Activated gamma-delta T cell treated with anti-CD3 and anti-CD28 coated beads, Interleukin-2, amount 50 U/mL, for 16 hours (primary cell): ENCODE data around the gene IER2.

Experiments used
- DNase-seq: peaks from one replicate; pipeline ENCODE4 v3.0.0-alpha.2; 2020; ENCODE audit warnings: low read depth

IER2 gene, protein sequence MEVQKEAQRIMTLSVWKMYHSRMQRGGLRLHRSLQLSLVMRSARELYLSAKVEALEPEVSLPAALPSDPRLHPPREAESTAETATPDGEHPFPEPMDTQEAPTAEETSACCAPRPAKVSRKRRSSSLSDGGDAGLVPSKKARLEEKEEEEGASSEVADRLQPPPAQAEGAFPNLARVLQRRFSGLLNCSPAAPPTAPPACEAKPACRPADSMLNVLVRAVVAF

DNA sequence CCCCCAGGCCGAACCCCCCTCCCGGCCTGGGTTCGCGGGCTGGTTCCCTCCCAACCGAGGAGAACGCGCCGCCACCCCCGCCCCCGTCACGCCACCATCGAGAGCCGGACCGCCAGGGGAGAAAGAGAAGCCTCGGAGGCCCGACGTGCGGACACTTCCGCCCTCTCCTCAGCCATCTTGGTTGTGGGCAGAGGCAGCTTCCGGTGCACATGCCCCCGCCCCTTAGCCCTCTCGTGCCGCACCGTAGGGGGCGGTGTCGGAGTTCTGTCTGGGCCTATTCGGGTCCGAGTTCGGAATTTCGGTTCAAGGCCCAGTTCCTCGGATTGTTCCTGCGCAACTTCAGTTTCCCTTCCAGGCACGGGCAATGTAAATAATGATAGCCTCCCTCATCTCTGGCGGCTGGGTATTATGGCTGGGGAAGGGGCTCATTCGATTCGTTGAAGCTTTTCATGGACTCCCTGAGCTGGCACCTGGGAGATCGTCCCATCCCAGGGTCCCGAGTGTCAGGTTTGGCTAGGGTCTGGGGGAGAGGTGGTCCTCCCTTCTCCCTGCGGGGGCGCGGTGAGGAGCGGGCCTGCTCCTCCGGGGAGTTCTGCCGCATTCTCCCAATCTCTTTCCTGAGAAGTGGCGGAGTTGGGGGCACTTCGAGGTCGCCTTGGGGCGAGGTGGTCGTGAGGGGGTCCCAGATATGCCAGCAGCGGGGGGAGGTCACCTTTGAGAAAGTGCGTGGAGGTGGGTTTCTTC, at the start of gene IER2, which contains the start of gene STX10:
TSS of gene IER2 (plus strand) at position 225 of the 744 bp plus-strand sequence. CDS start 2,776 bp downstream, outside the sequence.
TSS of gene STX10 (minus strand) at position 189 of the 744 bp plus-strand sequence. CDS start 202 bp downstream, outside the sequence.
- DNase-seq = peak; percentile 90

DNA sequence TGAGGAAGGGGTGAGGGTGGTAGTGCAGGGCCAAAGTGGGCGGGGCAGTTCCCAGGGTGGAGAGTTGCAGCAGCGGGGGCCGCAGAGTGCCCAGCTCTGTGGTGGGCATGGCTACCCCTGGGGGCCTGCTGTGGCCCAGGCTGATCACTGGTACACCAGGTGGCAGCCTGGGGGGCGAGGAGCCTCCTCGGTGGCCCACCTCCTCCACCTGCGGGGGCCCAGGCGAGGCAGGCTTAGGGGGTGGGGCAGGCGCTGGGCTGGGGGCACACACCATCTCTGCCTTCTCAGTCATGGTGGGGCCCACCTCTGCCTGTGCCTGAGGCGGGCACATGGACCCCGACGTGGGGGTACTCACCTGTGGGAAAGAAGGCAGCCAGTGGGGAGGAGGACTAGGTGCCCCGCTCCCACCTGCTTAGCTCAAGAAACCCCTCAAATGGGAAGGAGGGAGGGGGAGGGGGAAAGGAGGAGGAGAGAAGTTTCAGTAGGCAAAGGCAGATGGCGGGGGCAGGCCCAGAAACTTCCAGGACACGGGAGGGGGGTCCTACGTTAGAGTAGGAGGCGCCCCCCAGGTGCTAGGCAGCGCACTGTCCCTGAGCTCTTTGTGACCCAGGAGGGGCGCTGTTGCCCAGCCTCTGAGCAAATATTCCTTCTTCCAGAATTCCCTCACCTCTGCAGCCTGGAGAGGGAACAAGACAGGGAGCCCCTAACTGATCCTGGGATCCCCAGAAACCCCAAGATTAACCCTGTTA, 49.2 kb upstream of the IER2 start:
- no peak for DNase-seq

DNA sequence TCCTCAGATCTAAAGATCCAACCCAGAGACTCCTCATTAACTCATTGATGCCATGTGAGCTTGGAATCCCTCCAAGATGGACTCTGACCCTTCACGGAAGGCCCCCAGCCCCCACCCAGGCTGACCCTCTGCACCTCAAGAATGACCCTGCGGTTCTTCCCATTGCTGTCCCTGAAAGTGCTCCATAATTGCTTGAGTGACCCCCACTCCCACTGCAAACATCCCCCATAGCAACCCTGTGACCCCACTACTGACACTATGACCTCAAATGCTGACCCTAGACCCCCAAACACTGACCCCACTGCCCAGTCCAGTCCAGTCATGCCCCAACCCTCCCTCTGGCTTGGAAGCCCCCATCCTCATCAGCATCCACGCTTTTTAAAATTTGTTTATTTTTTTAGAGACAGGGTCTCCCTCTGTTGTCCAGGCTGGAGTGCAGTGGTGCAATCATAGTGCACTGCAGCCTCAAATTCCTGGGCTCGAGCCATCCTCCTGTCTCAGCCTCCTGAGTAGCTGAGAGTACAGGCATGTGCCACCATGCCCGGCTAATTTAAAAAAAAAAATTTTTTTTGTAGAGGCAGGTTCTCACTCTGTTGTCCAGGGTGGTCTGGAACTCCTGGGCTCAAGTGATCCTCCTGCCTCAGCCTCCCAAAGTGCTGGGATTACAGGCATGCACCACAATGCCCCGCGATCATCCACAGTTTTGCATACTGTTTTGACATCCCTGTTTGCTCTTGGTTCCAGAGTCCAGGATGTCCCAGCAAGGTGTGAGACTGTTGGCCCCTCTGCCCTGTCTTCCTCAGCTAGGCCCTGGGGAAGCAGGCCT, 48.4 kb upstream of the IER2 start:
- no peak for DNase-seq

DNA sequence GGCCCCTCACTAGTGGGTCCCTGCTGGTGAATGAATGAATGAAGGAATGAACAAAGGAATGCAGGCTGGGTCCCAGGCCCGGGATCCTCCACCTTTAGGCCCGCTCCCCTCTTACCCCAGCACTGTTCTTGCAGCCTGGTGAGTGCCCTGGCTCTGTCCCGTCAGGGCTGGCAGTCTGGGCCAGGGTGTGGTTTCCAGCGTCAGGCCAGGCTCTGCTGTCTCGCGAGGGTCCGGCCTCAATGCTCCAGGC, 47.9 kb upstream of the IER2 start:
- no peak for DNase-seq

DNA sequence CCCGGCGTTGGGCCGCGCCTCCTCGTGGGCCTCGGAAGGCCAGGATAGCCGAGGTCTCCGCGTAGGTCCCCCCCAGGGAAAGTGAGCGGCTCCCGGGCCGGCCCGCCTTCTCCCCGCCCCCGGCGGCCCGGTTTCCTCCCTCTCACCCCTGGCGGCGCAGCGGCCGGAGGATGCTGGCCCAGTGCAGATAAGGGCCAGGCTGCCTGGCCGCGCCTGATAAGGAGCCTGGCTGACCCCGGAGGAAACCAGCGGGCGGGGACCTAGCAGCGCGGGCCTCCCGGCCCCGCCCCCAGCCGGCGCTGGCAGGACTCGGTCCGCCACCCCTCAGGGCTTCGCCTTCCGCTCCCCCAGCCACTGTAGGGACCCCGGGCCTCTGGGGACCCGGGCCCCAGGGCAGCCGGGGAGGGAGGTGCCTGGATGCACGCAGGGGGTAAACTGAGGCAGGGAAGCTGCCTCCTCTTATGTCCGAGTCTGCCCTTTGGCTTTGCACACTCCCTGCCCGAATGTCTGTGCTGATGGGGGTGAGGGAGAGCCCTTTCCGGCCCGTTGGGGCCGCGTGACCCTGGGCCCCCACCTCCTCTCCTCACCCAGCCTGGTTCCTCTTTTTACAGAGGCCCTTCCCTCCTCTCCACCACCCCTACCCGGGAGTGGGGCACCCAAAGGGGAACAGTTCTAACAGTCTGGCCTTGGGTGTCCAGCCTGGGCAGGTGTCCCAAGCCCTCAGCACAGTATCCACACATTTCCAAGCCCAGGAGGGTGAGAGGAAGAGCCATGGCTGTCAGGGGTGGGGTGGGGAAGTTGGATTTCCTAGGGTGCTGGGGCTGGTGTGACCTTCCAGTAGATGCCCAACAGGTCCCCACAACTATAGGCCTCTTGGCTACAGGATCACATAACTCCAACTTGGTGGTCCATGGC, 47.3 kb upstream of the IER2 start, which contains the start of gene LYL1:
TSS of gene LYL1 (minus strand) at position 193 of the 915 bp plus-strand sequence. CDS start 1,687 bp downstream, outside the sequence.
- DNase-seq = no peak

DNA sequence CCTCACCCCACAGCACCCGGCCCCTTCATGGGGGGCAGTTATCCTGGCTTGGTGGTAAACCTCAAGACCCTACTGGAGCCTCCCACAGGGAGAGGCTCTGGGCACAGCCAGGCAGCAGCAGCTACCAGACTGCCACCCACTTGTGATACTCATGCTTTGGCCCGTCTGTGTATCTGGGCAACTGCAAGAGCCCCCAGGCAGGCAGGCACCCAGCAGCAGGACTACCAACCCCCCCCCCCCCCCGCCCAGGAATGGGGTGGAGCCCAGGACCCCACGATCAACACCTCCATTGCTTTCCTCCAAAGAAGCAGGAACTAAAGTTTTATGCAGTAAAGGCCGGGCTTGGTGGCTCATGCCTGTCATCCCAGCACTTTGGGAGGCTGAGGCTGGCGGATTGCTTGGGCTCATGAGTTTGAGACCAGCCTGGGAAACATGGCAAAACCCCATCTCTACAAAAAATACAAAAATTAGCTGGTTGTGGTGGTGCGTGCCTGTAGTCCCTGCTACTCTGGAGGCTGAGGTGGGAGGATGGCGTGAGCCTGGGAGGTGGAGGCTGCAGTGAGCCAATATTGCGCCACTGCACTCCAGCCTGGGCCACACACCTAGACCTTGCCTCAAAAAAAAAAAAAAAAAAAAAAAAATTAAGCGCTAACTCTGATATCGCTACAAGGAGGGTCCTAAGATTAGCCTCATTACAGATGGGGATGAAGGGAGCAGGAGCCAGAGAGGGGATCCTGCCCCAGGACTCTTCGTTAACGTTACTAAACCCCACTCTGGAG, 46.4 kb upstream of the IER2 start:
- no peak for DNase-seq

DNA sequence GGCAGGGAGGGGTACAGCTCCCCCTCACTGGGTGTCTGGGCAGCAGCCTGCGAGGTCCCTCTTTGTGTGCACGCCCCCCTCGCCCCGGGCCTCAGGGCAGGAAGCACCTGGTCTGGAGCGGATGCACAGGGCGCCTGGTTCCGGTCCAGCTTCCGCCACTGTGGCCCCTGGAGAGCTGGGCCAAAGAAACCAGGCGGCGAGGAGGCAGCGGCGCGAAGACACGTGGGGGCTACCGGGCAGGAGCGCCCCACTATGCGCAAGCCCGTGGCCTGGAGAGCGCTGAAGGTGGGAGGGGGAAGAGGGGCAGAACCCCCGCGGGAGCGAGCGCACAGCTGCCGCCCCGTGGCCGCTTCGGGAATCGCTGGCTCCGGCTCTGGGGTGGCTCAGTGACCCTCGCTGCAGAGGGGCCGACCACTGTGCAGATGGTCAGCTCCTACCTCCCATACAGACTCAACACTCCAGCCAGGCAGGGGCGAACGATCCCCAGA, 45.8 kb upstream of the IER2 start:
- DNase-seq = peak; percentile 50

DNA sequence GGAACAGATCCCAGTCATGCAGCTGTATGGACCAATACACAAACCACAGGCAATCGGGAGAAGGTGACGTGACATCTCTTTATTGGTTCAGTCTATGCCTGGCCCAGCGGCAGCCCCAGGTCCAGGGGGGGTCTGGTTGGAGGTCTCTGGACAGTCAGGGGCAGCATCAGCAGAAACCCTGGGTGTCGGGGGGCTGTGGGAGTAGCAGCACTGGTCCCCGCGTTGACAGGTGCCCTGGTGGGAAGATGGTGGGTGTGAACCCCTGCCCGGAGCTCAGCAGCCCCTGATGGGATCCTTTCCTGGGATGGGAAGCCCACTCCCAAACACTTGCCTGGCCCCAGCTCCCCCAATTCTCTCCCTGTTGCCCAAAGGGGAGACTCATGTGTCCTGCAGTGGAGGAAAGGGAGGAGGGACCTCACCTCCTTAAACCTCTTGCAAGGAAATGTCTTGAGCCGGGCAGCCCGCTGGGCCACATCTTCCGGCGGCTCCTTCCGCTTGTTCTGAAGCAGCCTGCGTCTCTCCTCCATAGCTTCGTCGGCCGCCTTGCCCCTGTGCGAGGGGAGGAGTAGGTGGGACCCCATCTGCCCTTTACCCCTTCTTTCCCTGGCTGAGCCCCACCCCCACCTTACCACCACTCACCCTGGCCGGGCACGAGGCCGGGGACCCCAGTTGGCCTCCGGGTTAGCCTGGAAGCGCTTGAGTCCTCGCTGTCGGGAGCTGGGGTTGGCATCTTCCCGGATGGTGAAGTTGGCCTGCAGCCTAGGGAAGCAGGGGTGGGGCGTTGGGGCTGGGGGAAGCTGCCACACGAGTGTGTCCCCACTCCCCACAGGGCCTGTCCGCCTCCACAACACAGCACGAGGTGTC, 45.1 kb upstream of the IER2 start:
- DNase-seq = no peak

DNA sequence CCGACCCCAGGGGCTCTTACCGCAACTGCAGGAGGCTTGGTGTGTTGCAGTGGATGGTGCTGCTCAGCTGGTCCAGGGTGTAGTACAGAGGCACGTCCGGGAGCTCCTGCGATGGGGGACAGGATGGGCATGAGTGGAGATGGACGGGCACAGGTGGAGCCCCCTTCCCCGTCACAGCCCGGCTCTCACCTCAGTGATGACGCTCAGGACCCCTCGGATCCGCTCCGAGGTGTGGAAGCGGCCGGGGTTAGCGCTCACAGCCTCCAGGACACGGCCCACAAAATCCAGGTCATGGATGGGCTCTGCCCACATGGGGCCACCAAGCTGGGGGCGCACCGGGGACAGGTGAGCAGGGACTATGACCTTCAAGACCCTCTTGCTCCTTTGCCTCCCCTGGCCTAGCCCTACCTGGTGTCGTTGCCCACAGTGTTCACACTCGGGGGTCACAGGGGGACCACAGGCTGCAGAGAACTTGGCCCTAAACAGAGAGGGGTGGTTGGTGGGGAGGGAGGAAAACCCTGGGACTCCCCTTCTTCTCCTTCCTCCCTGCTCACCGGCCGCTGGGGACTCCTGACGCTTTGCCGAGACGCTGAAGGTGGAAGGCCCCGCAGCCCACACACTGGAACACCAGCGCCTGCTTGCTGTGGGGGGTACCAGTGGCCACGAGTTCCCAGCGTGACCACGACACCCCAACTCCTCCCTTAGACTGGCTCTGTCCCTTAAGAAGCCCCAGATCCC, 40.7 kb upstream of the IER2 start:
- no peak for DNase-seq

DNA sequence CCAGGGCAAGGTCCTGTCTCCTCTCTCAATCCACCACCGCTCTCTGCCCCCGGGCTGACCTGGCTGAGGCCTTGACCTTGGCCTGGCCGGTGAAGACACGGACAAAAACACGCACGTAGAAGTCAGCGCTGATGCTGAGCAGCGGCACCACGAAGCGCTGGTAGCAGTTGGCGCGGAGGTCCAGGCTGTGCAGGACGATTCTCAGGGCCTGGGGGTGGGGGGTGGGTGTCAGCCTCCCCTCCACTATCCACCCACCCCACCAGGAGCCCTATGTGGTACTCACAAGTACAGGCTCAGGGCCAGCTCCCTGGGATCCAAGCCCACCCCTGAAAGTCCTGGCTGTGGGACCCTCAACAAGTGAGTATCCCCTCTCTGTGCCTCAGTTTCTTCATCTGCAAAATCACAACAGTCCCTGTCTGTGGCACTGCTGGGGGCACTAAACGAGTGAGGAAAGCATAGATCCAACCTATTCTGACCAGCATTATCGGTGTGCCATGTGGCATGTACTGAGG, 40.1 kb upstream of the IER2 start:
- DNase-seq = no peak

DNA sequence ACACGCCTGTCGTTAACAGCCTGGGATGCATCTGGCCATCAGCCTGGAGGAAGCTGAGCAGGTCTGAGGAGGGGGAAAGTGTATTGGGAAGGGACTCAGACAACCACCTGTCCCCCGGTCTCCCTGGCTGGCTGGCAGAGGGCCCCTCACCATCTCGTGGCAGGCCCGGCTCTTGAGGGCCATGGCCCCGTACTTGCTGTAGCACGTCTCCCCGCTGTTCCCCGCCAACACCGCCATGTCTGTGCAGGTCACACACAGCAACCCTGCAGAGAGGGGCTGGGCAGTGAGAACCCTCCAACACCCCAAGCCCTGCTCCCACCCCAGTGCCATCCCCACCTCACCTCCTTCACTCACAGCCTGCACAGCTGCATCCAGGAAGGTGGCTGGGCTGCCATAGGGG, 37.7 kb upstream of the IER2 start:
- DNase-seq = no peak

DNA sequence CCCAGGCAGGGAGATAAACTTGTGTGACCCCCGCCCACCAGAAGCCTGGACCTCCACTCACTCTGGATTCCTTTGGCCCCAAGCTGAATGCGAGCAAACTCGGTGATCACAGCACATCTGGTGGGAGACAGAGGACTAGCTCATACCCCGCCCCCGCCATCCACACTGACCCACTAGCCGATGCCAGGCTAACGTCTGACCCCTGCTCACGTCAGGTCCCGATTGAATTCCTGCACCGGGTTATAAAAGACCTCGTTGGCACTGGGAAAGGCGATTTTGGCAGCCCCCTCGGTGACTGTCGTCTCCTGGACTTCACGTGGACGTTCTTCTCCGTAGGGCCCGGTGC, 34.3 kb upstream of the IER2 start:
- no peak for DNase-seq

DNA sequence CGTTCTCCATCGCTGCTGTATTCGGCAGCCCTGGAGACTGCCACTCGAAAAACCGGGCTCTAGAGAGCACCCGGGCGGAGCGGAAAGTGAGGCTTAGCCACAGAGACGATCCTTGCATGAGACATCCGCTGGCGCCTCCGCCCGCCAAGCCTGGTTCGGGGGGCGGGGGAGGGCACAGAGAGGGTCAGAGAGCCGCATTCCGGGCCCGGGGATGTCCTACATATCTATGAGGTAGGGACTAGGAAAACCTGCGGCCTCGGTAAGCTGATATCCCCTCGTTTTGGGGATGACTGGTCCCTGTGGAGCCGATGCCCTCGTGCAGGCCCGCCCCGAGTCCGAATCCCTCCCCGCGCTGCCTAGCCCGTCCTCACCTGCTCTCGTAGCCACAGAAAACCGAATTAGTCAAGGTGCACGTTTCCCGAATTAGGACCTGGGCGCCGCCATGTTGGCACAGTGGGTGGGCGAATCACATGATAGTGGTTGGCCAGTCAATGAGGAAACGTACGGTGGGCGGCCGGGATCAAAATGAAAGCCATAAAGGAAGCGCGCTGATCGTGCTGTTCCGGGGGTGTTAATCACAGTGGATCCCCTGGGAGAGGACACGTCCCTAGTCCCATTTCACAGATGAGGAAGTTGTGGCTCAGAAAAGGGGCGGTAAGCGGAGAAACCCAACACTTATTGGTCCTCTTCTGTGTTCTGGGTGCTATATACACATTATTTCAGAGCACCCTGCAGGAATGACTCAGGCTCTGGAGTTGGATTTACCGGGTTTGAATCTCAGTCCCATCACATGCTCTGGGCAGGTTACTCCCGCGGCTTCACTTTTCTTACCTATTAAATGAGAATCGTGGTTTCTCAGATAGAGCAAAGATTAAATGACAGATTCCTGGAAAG, 33.7 kb upstream of the IER2 start, which contains the start of gene TRMT1:
TSS of gene TRMT1 (minus strand) at position 459 of the 894 bp plus-strand sequence. CDS start at position 118, 341 bp downstream.
- DNase-seq = peak; percentile 84

DNA sequence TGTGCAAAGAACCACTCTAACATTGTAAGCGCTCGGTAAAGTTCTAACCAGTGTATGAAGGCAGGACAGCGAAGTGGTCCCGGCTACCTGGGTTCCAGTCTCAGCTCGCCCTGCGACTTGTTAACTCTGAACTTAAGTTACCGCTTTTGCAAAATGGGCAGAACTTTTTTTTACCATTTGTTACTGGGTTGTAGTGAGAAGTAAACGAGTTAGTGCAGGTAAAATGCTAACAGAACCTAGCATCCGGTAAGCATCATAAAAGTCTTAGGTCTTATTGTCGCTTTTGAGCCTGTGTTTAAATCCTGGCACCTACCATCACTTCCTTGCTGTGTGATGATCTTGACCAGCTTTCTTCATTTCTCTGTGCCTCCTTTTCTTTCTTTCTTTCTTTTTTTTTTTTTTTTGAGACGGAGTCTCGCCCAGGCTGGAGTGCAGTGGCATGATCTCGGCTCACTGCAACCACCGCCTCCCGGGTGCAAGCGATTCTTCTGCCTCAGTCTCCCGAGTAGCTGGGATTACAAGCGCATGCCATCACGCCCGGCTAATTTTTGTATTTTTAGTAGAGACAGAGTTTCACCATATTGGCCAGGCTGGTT, 32.9 kb upstream of the IER2 start:
- DNase-seq = no peak

DNA sequence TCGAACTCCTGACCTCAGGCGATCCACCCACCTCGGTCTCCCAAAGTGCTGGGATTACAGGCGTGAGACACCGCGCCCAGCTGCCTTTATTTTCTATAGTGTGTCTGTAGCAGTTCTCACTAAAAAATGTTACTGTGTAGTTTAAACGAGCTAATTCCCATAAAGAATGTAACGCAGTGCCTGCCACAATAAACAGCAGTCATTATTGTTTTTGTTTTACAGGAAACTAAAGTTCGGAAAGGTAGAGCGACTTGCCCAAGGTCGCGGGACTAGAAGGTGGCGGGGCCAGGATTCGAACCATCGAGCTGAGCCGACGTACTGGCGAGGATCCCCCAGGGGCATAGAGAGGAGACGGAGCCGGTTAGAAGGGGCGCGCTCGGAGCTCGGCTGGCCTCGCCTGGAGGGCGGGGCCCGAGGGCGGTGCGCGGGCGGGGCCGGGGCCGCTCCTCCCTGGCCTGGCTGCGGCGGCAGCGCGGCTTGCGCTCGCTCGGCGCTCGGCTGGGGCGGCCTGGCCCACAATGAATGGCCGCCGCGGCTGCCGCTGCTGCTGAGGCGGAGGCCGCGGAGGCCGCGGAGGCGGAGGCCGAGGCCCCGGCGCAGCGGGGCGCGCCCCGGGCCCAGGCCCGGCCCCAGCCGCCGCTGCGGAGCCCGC, 32.3 kb upstream of the IER2 start, which contains the start of gene NACC1:
TSS of gene NACC1 (plus strand) at position 493 of the 652 bp plus-strand sequence. CDS start 16,944 bp downstream, outside the sequence.
- peak; percentile 82 for DNase-seq
